Amygdala (tissue), 56 donors: Measurements from ENCODE around the gene ZNF473.
"Not testable (repeated sequence)": the region's sequence is repeated elsewhere in the genome, so short reads cannot be mapped to it uniquely, and the experiment has no call there.

Source experiments
- DNase-seq, 56 donors: peaks; one replicate each; lab custom pipeline; 2025; lab: John Stamatoyannopoulos, UW

The ZNF473 gene

DNA sequence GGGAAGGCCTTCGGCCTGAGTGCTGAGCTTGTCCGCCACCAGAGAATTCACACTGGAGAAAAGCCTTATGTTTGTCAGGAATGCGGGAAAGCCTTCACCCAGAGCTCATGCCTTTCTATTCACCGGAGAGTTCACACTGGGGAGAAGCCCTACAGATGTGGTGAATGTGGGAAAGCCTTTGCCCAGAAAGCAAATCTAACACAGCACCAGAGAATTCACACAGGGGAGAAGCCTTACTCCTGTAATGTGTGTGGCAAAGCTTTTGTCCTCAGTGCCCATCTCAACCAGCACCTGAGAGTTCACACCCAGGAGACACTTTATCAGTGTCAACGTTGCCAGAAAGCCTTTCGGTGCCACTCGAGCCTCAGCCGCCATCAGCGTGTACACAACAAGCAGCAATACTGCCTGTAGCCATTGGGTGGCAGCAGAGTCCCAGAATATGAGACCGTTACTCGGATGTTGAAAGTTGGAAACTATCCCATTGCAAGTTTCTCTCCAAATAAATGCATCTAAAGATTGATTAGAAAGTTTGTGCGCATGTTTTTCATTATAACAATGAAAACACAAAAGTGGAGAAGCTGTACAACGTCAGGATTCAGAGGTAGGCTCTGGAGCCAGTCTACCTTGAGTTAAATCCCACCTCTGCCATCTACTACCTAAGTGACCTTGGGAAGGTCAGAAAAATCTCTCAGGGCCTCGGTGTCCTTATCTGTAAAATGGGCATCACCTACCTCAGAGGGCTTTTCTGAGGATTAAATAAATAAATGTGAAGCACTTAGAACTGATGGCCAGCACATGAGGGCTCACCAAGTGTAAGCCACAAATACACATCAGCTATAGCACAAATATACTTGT lies 21.1 kb downstream of the ZNF473 start:
- DNase-seq: peak in 49 of 56 donors; percentile 1 to 88 (median 47)

DNA sequence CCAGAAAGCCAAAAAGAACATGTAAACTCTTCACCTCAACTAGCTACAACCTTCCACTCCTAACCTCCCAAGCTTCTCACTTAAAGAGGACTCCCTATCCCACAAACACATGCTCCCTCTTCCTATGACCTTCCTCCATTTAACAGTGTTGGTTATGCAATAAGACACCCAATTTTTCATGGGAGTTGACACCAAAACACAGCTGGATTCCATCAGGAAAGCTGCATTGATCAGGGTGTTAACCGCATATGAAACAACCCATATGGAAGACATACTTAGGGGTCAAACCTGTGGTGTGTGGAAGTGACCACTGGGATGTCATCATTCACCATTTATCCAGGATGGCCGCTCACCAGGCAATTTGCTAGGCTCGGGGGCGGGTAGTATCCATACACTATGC lies 21.9 kb downstream of the ZNF473 start:
- DNase-seq: no peak

DNA sequence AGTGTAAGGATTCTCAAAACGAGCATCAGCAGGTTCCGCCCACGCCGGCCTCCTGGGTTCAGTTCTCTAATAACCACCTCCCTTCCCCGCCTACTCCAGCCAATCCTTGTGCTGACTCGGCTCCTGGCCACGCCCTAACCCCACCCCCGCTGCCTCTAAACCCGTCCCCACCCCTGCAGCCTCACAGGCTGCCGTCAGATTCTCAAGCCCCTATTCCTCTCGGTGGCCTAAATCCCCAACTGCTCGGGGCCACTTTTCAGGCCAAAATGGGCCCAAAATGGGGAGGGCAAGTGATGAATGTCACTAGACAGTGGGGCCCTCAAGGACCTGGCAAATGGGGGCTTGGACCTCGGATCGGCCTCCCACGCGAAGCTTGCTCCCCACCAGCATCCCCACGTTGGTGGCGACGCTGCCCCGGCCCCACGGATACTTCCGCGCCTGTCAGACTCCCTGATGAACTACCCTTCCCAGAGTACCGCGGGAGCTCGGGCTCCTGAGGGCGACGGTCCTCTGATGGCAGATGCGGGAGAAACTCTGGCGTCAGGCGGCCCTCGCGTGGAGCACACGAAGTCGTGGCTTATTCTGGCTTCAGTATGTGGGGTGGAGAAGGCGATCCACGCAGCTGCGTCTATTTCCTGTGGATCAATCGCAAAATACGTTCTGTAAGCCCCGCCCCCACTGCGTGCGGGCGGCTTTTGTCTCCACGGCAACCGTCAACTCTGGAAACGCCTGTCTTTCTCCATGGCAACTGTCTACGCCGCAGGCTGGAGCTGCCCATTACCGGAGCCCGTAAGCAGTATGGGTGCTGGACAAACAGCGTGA lies 24.8 kb downstream of the ZNF473 start:
- DNase-seq: peak in 55 of 56 donors; percentile 17 to 91 (median 78)

DNA sequence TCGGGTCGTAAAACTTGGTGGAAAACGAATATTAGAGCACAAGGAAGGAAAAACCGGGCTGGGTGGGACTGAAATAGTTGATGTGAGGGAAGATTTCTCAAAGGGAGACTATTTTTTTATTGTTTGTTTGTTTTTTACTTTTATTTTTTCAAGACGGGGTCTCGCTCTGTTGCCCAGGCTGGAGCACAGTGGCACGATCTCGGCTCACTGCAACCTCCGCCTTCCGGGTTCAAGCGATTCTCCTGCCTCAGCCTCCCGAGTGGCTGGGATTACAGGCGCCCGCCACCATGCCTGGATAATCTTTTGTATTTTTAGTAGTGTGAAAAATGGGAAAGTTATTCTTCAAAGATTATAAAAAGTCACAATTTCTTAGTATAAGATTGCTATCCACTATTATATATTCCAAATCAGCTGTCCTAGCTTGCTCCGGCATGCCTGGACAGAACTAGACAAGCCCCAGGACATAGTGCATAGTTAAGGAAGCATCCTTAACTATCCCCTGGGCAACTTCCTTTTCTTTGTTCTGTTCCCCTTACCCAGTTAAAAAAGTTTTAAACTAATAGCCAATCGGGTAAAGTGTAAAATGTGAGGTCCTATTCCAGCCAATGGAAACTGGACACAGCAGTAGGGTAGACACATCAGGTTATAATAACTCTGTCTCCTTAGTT lies 25.6 kb downstream of the ZNF473 start:
- DNase-seq: not testable (repeated sequence)

DNA sequence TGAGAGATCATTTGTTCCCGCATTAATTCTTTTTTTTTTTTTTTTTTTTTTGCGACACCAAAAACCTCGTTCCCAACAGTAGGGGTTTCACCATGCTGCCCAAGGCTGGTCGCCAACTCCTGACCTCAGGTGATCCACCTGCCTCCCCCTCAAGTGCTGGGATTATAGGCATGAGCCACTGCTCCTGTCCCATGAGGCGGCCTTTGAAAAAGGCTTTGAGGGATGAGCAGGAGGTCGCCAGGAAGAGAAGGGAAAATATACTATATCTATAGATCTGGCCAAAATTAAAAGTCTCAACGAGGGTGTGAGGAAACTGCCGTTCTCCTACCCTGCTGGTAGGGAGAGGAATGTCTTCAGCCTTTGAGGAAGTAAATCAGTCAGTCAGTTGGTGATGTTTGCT lies 26.2 kb downstream of the ZNF473 start:
- no peak for DNase-seq

DNA sequence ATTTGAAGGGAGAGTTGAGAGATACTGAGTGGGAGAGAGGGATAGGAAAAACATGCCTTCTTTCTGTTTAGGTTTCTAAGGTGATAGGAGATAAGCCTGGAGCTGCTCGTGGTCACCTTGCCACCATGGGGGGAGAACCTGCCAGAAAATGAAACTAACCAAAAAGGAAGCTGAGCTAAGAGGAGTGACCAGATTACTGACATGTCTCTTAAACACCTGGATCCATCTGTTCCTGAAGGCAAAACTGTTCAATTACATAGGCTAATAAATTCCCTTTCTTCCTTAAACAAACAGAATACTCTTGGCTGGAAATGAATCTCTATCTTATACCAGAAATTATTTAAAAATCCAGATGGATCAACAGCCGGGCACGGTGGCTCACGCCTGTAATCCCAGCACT lies 27.3 kb downstream of the ZNF473 start:
- DNase-seq: no peak

DNA sequence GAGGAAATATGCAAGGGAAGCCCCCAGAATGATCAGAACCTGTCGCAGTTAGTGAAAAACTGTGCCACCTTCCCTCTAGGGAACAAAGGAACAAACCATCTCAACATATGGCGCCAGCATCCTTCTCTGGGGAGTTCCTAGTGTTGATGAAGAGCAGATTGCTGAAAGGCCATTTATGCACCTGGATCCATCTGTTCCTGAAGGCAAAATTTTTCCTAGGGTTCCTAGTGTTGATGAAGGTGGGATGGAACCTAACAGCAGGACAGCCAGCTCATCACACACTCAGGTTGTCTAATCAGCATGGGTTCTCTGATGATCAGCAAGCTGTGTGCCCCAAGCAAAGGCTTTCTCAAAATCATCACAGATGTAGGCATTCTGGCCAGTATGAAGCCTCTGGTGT lies 32.6 kb downstream of the ZNF473 start:
- DNase-seq: no peak

DNA sequence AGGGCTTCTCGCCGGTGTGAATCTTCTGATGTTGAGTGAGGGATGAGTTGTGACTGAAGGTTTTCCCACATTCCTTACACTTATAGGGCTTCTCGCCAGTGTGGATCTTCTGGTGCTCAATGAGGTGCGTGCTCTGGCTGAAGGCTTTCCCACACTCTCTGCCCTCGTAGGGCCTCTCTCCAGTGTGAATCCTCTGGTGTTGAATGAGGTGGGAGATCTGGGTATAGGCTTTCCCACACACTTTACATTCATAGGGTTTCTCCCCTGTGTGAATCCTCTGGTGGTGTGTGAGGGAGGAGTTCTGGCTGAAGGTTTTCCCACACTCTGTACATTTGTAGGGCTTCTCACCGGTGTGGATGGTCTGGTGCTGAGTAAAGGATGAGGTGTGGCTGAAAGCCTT lies 33.2 kb downstream of the ZNF473 start:
- no peak for DNase-seq

DNA sequence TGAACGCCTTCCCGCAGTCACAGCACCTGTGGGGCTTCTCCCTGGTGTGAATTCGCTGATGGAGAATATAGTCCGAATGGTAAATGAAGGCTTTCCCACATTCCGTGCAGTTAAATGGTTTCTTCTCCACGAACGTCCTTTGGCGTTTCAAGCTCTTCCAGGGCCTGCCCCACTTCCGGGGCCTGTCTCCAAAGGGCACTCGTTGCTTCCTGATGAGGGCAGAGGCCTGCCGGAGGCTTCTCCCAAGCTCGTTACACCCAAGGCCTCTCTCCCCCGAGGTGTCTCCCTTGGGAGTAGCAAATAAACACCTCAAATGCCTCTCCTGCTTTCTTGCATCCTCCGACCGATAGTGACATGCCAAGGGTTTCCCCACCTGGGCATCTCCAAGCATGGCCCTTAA lies 34.3 kb downstream of the ZNF473 start:
- no peak for DNase-seq

DNA sequence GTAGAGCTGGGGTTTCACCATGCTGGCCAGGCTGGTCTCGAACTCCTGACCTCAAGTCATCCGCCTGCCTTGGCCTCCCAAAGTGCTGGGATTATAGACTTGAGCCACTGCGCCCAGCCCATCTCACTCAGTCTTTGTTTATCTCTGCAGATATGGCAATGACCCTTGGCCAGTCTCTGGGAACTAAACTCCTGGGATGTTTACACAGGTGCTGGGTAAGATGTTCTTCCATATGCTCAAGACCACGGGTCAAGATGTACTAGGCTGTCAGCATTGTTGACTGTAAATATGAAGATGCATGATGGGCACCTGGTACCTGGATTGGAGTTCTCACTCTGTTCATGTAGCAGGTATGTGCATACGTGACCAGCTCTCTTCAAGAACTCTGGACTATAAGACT lies 35.8 kb downstream of the ZNF473 start:
- DNase-seq: no peak

DNA sequence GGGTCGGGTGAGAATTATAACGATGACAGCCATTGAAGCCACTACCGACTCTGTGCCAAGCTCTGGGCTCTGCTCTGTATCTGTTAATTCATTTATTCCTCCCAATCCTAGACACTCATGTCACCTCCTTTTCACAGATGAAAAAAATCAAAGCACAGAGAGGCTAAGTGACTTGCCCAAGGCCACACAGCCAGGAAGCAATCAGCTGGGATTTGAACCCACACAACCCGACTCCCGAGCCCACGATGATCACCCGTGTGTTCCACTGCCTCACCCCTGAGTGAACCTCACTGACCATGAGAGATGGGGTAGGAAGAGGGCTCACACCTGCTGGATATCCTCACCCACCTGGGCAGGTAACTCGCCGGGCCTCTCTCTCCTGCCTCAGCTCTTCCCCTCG lies 40.1 kb downstream of the ZNF473 start:
- DNase-seq: no peak

DNA sequence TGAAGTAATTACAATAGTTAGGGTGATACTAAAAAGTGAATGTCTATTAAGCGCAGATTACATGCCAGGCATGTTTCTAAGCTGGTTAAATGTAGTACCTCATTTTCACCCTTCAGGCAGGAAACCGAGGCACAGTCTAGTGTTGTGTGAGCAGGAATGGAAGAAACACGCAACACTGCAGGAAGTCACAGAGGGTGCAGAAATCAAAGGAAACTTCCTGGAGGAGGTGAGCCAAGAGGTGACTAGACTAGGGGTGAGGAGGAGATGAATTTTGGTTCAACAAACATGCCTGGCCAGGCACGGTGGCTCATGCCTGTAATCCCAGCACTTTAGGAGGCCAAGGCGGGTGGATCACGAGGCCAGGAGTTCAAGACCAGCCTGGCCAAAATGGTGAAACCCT lies 41.8 kb downstream of the ZNF473 start:
- DNase-seq: no peak

DNA sequence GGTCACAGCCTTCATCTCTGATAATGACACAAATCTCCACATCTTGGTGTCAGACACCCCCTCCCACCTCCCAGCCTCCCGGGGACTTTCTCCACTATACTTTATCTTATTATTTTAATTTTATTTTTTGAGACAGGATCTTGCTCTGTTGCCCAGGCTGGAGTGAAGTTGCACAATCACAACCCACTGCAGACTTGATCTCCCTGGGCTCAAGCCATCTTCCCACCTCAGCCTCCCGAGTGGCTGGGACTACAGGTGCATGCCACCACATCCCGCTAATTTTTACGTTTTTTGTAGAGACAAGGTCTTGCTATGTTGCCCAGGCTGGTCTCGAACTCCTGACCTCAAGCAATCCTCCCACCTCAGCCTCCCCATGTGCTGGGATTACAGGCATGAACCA lies 42.6 kb downstream of the ZNF473 start:
- not testable (repeated sequence) for DNase-seq

DNA sequence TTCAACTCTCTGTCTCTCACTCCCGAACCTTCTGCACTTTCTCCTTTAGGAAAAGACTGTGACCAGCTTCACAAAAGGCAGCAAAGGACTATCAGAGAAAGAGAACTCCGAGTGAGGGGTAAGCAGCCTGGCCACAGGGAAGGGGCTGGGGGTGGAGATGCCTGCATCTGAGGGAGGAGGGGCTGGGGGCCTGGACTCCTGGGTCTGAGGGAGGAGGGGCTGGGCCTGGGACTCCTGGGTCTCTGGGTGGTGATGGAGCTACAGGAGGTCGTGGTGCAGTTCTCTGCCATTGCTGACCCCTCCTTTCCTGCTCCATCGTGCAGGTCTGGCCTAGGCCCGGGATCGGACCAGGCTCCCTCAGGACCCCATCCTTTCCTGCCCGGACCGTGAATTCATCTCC lies 49.3 kb downstream of the ZNF473 start:
- DNase-seq: not testable (repeated sequence)

DNA sequence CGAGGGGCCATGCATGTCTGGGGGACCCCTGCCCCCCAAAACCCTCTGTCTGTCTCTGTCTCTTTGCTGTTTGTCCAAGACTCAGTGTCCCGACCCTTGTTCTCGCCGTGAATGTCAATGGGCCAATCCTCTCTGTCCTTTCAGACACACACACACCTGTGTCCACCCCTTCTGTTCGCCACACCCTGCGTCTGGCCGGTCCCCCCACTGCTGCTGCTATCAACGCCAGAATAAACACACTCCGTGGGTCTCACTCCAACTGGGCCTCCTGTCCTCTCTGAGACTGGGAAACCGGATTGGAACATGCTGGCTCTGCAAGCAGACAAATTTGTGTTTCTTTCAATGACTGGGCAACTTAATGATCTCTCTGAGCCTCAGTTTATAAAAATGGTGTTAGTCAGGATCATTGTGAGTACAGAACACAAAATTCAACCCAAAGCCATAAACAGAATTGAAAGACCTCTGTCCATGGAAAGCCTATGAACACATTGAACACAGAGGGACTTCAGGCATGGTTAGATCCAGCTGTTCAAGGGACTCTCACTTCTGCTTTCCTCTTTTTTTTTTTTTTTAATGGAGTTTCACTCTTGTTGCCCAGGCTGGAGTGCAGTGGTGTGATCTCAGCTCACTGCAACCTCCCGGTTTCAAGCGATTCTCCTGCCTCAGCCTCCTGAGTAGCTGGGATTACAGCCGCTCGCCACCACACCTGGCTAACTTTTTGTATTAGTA lies 50.0 kb downstream of the ZNF473 start:
- DNase-seq: not testable (repeated sequence)

DNA sequence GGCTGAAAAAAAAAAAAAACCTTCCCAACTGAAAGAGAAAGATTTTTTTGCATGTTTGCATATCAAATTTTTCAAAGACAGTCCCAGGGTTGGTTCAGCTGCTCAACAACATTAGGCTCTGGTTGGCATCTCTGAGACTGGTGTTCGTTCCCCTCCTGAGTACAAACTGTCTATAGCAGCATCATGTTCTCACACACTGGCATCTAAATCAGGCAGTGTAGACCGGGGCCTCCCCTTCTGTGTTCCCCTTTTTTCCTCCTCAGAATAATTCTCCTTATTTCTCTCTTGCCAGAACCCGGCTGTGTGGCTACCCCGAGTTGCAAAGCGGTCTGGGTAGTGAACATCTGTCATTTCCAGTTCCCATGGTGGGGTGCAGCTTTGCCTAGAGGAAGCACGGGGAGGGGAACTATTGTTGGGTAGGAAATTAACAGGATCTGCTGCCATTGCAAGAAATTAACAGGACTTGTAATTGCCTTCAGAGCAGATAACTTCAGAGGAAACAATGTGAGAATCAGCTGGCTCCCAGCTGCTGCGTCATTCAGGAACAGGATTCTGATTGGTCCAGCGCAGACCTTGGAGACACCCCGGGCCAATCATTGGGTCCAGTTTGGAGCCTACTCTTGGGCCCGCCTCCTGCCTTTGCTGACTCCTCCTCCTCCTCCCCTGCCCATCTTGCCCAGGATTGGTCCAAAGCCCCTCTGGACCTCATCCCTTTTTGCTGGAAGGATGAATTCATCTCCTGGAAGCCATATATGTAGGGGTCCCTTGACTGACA lies 51.0 kb downstream of the ZNF473 start:
- DNase-seq: not testable (repeated sequence)

DNA sequence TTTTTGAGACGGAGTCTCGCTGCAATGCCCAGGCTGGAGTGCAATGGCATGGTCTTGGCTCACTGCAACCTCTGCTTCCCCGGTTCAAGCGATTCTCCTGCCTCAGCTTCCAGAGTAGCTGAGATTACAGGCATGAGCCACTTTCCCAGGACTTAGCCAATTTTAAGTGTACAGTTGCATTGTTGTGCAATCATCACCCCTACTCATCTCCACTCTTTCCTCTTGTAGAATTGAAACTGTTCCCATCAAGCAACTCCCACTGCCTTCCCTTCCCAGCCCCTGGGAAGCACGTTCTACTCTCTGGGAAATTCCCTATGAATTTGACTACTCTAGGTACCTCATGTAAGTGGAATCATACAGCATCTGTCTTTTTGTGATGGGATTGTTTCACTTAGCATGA lies 53.2 kb downstream of the ZNF473 start:
- not testable (repeated sequence) for DNase-seq

DNA sequence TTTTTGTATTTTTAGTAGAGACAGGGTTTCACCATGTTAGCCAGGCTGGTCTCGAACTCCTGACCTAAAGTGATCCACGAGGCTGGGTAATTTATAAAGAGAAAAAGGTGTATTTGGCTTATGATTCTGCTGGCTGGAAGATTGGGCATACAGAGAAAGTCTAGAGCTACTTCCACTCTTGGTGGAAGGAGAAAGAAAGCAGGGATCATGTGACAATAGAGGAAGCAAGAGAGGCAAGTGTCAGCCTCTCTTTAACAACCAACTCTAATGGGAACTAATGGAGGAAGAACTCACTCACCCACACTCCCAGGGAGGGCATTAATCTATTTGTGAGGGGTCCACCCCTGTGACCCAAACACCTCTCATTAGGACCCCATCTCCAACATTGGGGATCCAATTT lies 58.6 kb downstream of the ZNF473 start:
- not testable (repeated sequence) for DNase-seq

DNA sequence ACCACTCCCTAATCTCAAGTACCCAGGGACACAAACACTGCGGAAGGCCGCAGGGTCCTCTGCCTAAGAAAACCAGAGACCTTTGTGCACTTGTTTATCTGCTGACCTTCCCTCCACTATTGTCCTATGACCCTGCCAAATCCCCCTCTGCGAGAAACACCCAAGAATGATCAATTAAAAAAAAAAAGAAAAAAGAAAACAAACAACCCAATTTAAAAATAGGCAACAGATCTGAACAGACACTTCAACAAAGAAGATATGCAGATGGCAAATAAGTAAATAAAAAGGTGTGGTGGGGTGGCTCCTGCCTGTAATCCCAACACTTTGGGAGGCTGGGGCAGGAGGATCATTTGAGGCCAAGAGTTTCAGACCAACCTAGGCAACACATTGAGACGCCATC lies 61.3 kb downstream of the ZNF473 start:
- not testable (repeated sequence) for DNase-seq

DNA sequence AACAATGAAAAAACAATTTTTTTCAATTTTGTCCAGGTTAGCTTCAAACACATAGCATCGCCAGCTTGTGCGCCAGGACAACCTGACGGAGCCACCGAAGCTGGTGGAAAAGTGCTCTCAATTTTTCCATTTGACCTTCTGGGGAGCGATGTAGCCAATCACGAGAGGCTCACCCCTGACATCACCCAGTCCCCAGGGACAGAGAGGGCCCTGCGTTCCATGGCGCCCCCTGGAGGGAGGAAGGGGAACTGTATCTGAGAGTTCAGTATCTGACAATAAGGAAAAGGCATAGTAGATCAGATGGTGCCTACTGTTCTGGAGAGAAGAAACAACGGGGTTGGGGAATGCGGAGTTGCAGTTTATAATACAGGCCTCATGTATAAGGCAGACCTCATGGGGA lies 64.9 kb downstream of the ZNF473 start:
- DNase-seq: not testable (repeated sequence)
